GM19023 (cell line): ENCODE measurements around the gene TNFRSF25.
"Not testable (repeated sequence)": the region's sequence is repeated elsewhere in the genome, so short reads cannot be mapped to it uniquely, and the experiment has no call there.

Experiments
- ATAC-seq: cut with Tn5 transposase; IDR thresholded peaks from one replicate; pipeline ENCODE4 v1.9.1; 2021; ENCODE audit warnings: mild to moderate bottlenecking, moderate library complexity; ENCODE audit not compliant: unreplicated experiment

Gene TNFRSF25

GRCh38 chr1:6502000-6502891 is 36.3 kb upstream of the TNFRSF25 start:
- no peak for ATAC-seq

GRCh38 chr1:6501279-6501813 is 35.4 kb upstream of the TNFRSF25 start:
- no peak for ATAC-seq

- no peak for ATAC-seq
These were observed 34.7 kb upstream of the TNFRSF25 start for GRCh38 chr1:6500544-6501278.

GRCh38 chr1:6499296-6499695 is 33.3 kb upstream of the TNFRSF25 start:
- no peak for ATAC-seq

GRCh38 chr1:6498576-6499111 is 32.7 kb upstream of the TNFRSF25 start:
- ATAC-seq: no peak

GRCh38 chr1:6497867-6498575 is 32.0 kb upstream of the TNFRSF25 start:
- no peak for ATAC-seq

GRCh38 chr1:6497215-6497866 is 31.4 kb upstream of the TNFRSF25 start:
- ATAC-seq: no peak

- ATAC-seq: no peak
These were observed 30.9 kb upstream of the TNFRSF25 start for GRCh38 chr1:6496890-6497214.

- ATAC-seq: no peak
These were observed 30.4 kb upstream of the TNFRSF25 start for GRCh38 chr1:6496365-6496721.

GRCh38 chr1:6495540-6496364 is 29.8 kb upstream of the TNFRSF25 start:
- ATAC-seq: no peak

GRCh38 chr1:6495041-6495441 is 29.1 kb upstream of the TNFRSF25 start:
- ATAC-seq: no peak

- ATAC-seq: no peak
These were observed 28.7 kb upstream of the TNFRSF25 start for GRCh38 chr1:6494627-6495026.

- ATAC-seq: not testable (repeated sequence)
These were observed 27.9 kb upstream of the TNFRSF25 start for GRCh38 chr1:6493834-6494223.

- no peak for ATAC-seq
These were observed 26.0 kb upstream of the TNFRSF25 start for GRCh38 chr1:6491966-6492365.

- no peak for ATAC-seq
These were observed 25.5 kb upstream of the TNFRSF25 start, which contains the start of gene PLEKHG5 for GRCh38 chr1:6491480-6491962. Gene PLEKHG5 (minus strand): TSS chr1:6491667. CDS start chr1:6477571, 14,096 bp downstream.

- ATAC-seq: no peak
These were observed 25.1 kb upstream of the TNFRSF25 start for GRCh38 chr1:6491081-6491449.

GRCh38 chr1:6490181-6491080 is 24.5 kb upstream of the TNFRSF25 start:
- peak; percentile 40 for ATAC-seq

- peak; percentile 53 for ATAC-seq
These were observed 23.8 kb upstream of the TNFRSF25 start for GRCh38 chr1:6489799-6490180.

- no peak for ATAC-seq
These were observed 23.4 kb upstream of the TNFRSF25 start for GRCh38 chr1:6489383-6489765.
